SJCRH30 (cell line): ENCODE measurements around the gene LHPP. TPM values are rescaled to one million over a fixed set of nuclear protein-coding genes. Genes with fewer than 3 reads are reported as not detected.

Experiments used
- DNase-seq, 2 experiments: peaks; one replicate each; pipeline ENCODE4 v3.0.0-alpha.2; 2015 to 2020
- H3K27ac ChIP-seq: fragments of 250-450 bp; sonication (Bioruptor Pico); 2 replicates; pipeline ENCODE4 v1.5.1; 2020; ENCODE audit warnings: mild to moderate bottlenecking, moderate library complexity
- H3K27me3 ChIP-seq: fragments of 250-450 bp; sonication (Bioruptor Pico); 2 replicates; pipeline ENCODE4 v1.5.1; 2020; ENCODE audit warnings: mild to moderate bottlenecking, moderate library complexity
- H3K36me3 ChIP-seq: fragments of 250-450 bp; sonication (Bioruptor Pico); 2 replicates; pipeline ENCODE4 v1.5.1; 2020; ENCODE audit warnings: mild to moderate bottlenecking, moderate library complexity
- H3K4me1 ChIP-seq: fragments of 250-450 bp; sonication (Bioruptor Pico); 2 replicates; pipeline ENCODE4 v1.5.1; 2020; ENCODE audit warnings: mild to moderate bottlenecking, moderate library complexity
- H3K4me3 ChIP-seq: fragments of 250-450 bp; sonication (Bioruptor Pico); 2 replicates; pipeline ENCODE4 v1.5.1; 2020; ENCODE audit warnings: mild to moderate bottlenecking, moderate library complexity
- H3K9me3 ChIP-seq: fragments of 250-450 bp; sonication (Bioruptor Pico); replicated peaks from 2 replicates; pipeline ENCODE4 v1.5.1; 2020; ENCODE audit warnings: mild to moderate bottlenecking, moderate library complexity
- total RNA-seq: library from RNA; depleted of rRNA; stranded (reverse); fragments of >200 nt; shearing (Covaris generic); gene quantifications from 2 replicates; pipeline ENCODE4 v1.2.3, GENCODE V29; 2014

Gene LHPP
- total RNA-seq, 1 experiment from 2014 or later: 2.9 TPM

DNA sequence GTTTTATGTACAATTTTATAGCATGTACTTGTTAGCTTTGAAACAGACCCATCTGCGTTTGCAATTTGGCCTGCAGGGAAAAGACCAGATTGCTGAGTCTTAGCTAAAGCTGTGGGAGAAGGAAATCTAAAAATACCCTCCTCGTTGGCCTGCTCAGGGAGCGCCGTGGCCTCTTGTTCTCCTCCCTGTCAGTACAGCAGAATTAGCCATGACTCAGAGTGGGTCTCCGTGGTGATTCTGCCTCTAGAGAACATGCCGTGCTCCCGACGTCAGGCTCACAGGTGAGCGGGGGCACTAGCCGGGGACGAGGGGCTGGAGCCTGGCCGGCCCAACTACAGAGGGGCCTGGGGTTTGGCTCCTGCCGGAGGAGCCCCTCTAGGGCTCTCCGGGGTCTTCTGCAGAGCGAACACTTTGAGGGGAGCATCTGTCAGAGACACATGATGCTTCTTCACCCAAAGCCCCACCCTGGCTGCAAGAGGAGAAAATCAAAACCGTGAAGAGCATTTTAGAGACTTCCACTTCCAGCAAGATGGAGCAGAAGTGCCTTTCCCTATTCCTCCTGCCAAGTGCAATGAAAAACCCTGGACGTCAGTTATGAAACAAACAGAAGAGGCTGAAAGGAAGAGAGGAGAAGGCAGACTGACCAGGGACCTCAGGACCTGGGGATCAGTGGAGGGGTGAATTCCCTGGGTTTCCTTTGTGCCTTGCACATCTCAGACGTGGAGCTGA is 98.9 kb downstream of the LHPP start:
- Histone ChIP-seq H3K4me1 (no peaks in the 10 kb centered on the region), H3K36me3 (no peaks in the 10 kb centered on the region), H3K9me3 (no peaks in the 10 kb centered on the region), H3K27me3 (no peaks in the 10 kb centered on the region; the same call in 1 of the 2 replicates), H3K27ac (no peak overlapping the region), H3K4me3 (no peak overlapping the region)
- DNase-seq: no peak

DNA sequence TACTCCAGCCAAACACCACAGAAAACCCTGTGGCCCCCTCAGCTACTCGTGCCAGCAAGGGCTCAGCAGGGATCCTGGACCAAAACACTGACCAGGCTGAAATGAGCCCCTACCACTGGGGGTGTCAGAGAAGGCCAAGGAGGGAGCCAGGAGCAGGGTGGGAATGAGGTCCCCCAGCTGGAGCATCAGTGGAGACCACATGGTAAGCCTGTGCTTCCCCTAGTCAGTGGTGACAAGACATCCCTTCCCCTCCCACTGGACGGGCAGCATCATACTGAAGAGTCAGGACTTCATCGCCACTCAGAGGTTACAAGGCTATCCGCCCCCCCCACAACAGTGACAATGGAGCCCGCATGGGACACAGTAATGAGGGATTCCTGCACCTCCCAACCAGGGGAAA is 99.6 kb downstream of the LHPP start:
- Histone ChIP-seq H3K4me1 (no peaks in the 10 kb centered on the region), H3K27me3 (no peaks in the 10 kb centered on the region; the same call in 1 of the 2 replicates), H3K27ac (no peak overlapping the region), H3K36me3 (no peaks in the 10 kb centered on the region), H3K4me3 (no peak overlapping the region), H3K9me3 (no peaks in the 10 kb centered on the region)
- no peak for DNase-seq

DNA sequence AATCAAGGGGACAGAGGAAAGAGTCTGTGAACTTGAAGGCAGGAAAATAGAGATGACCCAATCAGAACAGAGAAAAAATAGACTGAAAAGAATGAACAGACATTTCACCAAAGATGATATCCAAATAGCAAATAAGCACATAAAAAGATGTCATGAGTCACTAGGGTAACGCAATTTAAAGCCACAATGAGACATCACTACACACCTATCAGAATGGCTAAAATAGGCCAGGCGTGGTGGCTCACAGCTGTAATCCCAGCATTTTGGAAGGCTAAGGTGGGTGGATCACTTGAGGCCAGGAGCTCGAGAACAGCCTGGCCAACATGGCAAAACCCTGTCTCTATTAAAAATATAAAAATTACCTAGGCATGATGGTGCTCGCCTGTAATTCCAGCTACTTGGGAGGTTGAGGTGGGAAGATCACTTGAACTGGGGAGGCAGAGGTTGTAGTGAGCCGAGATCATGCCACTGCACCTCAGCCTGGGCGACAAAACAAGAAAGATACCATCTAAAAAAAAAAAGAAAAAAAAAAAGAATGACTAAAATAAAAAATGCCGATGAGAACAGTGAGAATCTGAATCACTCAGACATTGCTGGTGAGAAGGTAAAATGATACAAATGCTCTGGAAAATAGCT is 100.9 kb downstream of the LHPP start:
- Histone ChIP-seq H3K9me3 (no peaks in the 10 kb centered on the region), H3K4me3 (no peak overlapping the region), H3K27me3 (no peaks in the 10 kb centered on the region; the same call in 1 of the 2 replicates), H3K36me3 (no peaks in the 10 kb centered on the region), H3K4me1 (no peaks in the 10 kb centered on the region), H3K27ac (no peak overlapping the region)
- no peak for DNase-seq

DNA sequence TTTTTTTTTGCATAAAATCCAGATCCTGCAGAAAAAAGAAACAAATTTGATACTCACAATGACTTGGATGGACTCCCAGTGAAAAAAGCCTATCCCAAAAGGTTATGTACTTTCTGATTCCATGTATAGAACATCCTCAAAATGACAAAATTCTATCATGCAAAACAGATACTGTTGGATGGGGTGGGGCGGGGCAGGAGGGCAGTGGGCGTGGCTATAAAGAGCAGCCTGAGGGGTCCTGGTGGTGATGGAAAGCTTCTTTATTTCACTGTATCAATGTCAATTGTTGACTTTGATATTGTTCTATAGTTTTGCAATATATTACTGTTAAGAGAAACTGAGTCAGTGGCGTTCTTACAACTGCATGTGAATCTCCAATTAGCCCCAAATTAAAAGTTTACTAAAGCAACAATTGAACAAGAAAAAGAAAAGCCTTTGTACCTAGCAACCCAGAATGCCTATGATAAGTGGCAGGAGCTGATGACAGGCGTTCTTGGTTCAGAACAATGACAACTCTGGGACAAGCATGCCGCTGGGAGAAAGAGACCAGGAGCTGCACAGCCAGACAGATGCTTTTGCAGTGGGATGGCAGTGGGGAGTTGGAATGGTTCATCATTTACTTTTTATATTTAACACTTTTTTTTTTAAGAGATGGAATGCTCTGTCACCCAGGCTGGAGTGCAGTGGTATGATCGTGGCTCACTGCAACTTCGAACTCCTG is 101.9 kb downstream of the LHPP start:
- no peaks in the 10 kb centered on the region; the same call in 1 of the 2 replicates for H3K27me3 ChIP-seq
- no peaks in the 10 kb centered on the region for H3K9me3 ChIP-seq
- H3K36me3 ChIP-seq: no peaks in the 10 kb centered on the region
- no peak for DNase-seq
- no peak overlapping the region for H3K27ac ChIP-seq
- H3K4me1 ChIP-seq: no peaks in the 10 kb centered on the region
- no peak overlapping the region for H3K4me3 ChIP-seq

DNA sequence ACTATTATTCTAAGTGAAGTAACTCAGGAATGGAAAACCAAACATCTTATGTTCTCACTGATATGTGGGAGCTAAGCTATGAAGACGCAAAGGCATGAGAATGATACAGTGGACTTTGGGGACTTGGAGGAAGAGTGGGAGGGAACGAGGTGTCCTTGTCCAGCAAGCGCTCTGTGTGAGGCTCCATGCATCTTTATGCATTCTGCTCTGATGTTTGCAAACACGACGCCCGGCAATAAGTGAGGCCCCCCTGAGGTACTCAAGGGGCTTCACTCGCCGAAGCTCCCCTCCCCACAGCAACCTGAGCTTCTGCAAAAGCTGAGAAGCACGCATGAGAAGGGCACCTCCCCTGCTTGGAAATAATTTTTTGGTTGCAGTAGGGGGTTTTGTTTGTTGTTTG is 103.3 kb downstream of the LHPP start:
- H3K9me3 ChIP-seq: no peaks in the 10 kb centered on the region
- peaks cover 4% of the 10 kb centered on the region; the same call in 1 of the 2 replicates for H3K4me1 ChIP-seq
- DNase-seq: no peak
- no peak overlapping the region for H3K4me3 ChIP-seq
- no peaks in the 10 kb centered on the region for H3K36me3 ChIP-seq
- H3K27ac ChIP-seq: no peak overlapping the region
- no peaks in the 10 kb centered on the region; the same call in 1 of the 2 replicates for H3K27me3 ChIP-seq

DNA sequence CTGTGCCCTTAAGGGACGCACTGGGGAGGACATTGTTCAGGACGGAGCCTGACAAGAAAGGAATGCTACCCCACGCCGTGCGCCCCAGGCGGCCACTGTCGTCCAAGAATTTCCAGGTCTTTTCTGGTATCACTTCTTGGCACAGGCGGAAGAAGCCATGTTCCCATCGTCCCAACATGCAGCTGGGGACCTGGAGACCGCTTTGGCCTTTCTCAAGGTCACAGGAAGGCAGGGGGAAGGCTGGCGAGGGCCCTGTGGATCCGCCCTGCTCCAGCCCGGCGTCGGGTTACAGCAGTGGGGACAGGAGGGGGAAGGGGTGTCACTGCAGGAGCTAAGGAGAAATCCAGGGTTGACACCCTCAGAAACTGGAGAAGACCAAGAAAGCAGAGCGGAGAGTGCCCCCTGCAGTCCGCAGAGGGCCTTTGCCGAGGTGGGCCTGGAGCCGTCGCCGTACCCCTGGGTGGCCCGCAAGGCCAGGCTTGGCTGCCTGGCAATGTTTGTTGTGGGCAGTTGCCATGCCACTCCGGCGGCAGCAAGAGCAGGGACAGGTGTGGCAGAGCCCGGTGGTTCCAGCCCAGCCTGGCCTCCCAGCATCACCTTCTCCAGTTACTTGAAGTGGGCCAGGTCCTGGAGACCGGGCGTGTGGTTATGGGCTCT is 104.1 kb downstream of the LHPP start:
- no peaks in the 10 kb centered on the region for H3K9me3 ChIP-seq
- H3K36me3 ChIP-seq: no peaks in the 10 kb centered on the region
- H3K4me1 ChIP-seq: peaks cover 4% of the 10 kb centered on the region; the same call in 1 of the 2 replicates
- H3K27me3 ChIP-seq: no peaks in the 10 kb centered on the region; the same call in 1 of the 2 replicates
- no peak overlapping the region for H3K27ac ChIP-seq
- no peak overlapping the region for H3K4me3 ChIP-seq
- DNase-seq: peak; percentile 47 to 67

DNA sequence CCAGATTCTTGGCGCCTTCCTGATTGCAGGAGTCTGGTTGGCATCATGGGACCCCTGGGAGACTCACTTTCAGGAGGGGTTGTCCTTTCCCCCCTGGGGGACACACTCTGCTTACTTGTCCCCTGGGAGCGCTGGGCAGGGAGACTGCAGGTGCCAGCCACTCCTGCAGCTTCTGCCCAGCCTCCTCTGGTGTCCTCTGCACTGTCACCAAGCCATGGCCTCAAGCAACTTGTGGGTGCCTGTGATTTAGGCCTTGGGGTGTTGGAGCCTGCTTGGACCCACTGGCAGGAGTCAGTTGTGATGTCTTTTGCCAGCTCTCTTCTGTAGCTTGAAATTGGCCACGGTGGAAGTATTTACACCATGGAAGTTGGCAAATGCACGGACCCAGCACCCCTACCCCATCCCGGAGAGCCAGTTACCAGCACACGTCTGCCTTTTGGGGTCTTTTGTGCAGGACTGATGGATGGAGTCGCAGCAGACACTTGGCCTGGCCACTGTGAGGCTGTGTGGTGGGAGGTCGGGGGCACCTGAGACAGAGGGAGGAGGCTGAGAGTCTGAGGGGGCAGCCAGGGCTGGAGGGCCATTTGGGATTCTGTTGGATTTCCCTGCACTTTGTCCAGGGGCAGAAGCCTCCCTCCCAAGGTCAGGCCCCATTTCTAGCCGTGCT is 104.7 kb downstream of the LHPP start:
- H3K27ac ChIP-seq: no peak overlapping the region
- peaks cover 4% of the 10 kb centered on the region; the same call in 1 of the 2 replicates for H3K4me1 ChIP-seq
- DNase-seq: no peak
- H3K27me3 ChIP-seq: no peaks in the 10 kb centered on the region; the same call in 1 of the 2 replicates
- no peak overlapping the region for H3K4me3 ChIP-seq
- no peaks in the 10 kb centered on the region for H3K36me3 ChIP-seq
- H3K9me3 ChIP-seq: no peaks in the 10 kb centered on the region

DNA sequence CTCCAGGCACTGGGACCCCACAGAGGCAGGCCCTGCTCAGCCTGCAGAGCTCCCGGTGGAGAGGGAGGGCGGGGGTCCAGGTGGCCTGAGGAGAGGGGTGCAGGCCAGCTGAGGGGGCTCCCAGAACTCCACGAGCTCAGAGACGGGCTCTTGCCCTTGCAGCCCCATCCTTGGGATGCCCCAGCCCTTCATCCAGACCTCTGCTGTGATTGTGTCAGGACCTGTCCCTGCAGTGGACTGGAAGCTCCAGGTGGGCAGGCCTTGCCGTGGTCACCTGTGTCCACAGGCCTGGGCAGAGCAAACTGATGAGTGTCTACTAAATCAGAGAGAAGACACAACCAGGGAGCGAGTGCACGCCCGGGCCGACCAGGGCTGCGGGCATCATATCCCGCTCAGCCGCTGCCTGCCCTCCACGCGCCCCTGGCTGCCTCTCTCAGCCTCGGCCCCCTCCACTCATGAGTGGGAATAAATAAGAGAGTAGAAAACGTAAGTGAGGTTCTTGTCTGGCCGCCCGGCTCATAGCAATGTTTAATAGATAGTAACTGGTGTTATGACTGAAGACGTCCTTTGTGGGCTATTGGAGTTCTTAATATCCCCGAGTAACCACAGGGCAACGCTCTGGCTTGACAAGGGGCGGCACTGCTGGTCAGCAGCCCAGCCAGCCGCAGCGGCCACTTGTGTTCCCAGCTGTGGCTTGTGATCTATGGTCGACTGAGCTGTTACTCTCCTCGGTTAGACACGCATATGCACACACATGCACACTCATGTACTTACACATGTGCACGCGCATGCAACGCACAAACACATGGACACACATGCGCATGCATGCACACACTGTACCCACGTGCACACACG is 105.6 kb downstream of the LHPP start:
- H3K27me3 ChIP-seq: no peaks in the 10 kb centered on the region; the same call in 1 of the 2 replicates
- no peak for DNase-seq
- H3K4me1 ChIP-seq: peaks cover 4% of the 10 kb centered on the region; the same call in 1 of the 2 replicates
- H3K27ac ChIP-seq: no peak overlapping the region
- no peak overlapping the region for H3K4me3 ChIP-seq
- no peaks in the 10 kb centered on the region for H3K36me3 ChIP-seq
- H3K9me3 ChIP-seq: no peaks in the 10 kb centered on the region

DNA sequence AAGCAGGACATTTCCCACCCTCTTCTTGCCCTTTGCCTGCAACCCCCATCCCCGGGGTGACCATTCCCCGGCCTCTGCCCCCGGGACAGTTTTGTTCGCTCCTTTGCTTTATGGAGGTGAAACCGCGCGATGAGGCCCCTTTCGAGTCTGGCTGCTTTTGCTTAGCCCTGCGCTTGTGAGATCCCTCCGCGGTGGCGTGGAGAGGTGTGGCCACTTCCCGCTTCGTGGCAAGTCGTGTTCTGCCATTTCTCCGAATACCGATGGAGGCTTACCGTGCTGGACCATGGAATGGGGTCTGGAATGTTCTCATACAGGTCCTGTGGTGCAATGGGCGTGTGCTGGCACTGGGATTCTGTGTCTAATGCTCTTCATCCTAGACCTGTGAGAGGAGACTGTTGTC is 106.7 kb downstream of the LHPP start:
- H3K9me3 ChIP-seq: no peaks in the 10 kb centered on the region
- no peak for DNase-seq
- H3K36me3 ChIP-seq: no peaks in the 10 kb centered on the region
- peaks cover 4% of the 10 kb centered on the region; the same call in 1 of the 2 replicates for H3K4me1 ChIP-seq
- H3K27me3 ChIP-seq: no peaks in the 10 kb centered on the region; the same call in 1 of the 2 replicates
- no peak overlapping the region for H3K4me3 ChIP-seq
- H3K27ac ChIP-seq: no peak overlapping the region

DNA sequence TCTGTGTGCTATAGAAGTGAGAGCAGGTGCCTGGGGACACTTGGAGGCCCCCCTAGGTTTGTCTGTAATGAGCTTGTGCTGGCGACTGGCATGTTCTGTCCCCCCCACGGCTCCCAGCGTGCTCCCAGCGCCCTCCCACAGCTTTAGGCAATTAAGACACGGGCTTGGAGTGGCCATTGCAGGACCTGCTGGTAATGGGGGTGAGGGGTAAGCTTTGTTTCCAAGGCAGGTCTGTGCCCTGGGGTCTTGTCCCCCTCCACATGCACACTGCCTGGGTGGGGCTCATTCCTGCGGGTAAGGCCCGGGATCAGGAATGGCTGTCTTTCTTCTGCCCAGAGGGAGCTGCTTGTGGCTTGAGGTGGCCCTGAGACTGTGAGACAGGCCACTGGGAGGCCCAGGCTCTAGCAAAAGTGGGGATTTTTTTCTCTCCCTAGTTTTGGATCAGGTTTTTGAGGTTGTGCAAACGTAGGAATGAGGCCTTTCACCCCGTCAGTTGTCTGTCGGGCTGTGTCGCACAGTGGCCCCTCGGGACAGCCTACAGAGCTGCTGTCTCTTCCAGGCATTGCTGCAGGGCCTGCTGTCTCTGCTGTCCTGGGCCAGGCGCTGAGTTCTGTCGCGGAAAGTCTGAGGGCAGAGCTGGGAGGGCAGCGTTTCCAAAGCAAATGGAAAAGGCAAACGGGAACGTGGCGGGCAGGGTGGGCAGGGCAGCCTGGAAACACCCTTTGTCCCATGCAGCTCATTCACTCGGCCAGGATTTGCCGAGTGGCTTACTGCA is 107.4 kb downstream of the LHPP start:
- Histone ChIP-seq H3K4me3 (peak overlapping the region; percentile 8; the same call in 1 of the 2 replicates), H3K27ac (no peak overlapping the region), H3K4me1 (peaks cover 4% of the 10 kb centered on the region; the same call in 1 of the 2 replicates), H3K9me3 (no peaks in the 10 kb centered on the region), H3K27me3 (no peaks in the 10 kb centered on the region; the same call in 1 of the 2 replicates), H3K36me3 (no peaks in the 10 kb centered on the region)
- peak; percentile 28 to 50 for DNase-seq

DNA sequence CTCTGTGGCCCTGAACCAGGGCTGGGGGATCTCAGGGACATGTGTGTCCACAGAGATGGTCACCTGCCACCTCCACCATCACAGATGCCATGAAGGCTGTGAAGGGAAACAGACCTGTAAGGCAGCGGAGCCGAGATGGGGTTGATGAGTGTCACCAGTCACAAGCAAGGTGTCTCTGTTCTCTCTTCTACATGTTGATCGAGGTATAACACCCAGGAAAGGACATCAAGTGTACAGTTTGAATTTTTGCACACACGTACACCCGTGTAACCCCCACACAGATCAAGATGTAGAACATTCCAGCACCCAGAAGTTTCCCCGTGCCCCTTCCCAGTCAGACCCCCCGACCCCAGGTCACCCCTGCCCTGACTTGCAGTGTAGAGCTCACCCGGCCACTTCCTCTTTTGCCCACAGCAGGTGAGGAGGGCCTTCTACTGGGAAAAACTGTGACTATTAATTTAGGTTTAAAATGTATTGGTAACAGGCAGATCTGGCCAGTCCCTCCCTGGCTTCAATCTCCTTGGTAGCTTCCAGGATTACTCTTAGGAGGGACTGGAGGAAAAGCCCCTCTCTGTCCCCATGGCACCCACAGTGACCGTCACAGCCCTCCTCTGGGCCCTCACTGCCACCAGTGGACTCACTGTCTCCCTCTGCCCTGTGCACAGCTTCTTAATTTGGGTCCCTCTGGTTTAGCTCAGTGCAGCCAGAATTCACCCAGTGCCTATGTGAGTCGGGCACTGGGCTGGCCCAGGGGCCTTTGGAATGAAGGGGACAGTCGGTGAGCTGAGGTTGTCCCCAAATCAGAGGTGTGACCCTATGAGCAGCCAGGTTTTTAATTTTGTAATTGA is 108.2 kb downstream of the LHPP start:
- H3K27me3 ChIP-seq: no peaks in the 10 kb centered on the region; the same call in 1 of the 2 replicates
- H3K4me1 ChIP-seq: peaks cover 4% of the 10 kb centered on the region; the same call in 1 of the 2 replicates
- H3K36me3 ChIP-seq: no peaks in the 10 kb centered on the region
- DNase-seq: no peak
- no peak overlapping the region for H3K27ac ChIP-seq
- H3K9me3 ChIP-seq: no peaks in the 10 kb centered on the region
- no peak overlapping the region for H3K4me3 ChIP-seq

DNA sequence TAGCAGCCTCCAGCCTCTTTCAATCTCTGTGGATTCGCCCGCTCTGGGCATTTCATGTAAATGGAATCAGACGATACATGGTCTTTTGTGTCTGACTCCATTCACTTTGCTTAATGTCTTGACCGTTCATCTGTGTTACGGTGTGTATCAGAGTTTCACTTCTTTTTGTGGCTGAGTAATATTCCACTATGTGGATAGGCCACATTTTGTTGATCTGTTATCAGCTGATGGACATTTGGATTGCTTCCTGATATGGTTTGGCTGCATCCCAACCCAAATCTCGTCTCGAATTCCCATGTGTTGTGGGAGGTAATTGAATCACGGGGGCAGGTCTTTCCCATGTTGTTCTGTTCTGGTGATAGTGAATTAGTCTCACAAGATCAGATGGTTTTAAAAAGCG is 109.0 kb downstream of the LHPP start:
- Histone ChIP-seq H3K36me3 (no peaks in the 10 kb centered on the region), H3K4me1 (peaks cover 4% of the 10 kb centered on the region; the same call in 1 of the 2 replicates), H3K27ac (no peak overlapping the region), H3K27me3 (no peaks in the 10 kb centered on the region; the same call in 1 of the 2 replicates), H3K4me3 (no peak overlapping the region), H3K9me3 (no peaks in the 10 kb centered on the region)
- no peak for DNase-seq
